ENCODE measurements around the gene CCDC141.

DNA sequence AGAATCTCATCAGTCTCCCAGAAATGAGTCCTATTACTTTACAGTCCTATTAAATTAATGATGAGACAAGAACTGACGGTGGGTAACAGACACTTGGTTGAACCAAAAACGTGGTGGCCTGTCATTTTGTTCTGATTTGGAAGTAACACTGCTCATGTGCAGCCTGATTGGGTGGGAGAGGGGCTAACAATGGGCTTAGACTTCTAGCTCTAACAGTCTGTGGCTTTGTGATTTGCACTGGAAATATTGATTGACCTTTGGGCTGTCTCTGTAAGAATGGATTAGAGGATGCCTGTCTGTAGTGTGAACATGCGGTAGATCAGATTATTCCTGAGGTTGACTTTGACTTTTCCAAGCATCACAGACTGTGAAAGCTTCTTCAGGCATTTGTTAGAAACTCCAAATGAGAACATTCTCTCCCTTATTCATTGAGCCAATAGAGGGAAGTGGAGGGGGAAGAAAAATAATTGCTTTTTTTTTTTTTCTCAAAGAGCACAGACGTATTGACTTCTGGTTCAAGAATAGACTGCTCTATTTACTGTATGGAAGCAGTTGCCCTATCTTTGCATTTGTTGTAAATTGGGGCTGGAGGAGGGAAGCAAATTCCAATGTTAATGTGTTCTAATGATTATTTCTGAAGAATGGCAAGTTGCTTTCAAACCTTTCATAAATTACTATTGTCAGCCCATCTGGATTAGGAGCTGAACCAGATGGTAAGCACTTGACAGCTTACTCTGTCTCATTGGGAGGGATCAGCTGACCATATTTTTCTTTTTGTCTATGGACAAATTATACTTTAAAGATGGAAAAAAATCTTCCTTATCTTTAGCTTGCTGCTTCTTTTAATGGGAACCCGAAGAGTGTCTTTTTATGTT lies 156.9 kb downstream of the CCDC141 start:
- TF ChIP-seq, protein P1, sequence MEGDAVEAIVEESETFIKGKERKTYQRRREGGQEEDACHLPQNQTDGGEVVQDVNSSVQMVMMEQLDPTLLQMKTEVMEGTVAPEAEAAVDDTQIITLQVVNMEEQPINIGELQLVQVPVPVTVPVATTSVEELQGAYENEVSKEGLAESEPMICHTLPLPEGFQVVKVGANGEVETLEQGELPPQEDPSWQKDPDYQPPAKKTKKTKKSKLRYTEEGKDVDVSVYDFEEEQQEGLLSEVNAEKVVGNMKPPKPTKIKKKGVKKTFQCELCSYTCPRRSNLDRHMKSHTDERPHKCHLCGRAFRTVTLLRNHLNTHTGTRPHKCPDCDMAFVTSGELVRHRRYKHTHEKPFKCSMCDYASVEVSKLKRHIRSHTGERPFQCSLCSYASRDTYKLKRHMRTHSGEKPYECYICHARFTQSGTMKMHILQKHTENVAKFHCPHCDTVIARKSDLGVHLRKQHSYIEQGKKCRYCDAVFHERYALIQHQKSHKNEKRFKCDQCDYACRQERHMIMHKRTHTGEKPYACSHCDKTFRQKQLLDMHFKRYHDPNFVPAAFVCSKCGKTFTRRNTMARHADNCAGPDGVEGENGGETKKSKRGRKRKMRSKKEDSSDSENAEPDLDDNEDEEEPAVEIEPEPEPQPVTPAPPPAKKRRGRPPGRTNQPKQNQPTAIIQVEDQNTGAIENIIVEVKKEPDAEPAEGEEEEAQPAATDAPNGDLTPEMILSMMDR (IDR thresholded peaks at IDR 0.05): no peak
- TF ChIP-seq POLR2AphosphoS5 (IDR thresholded peaks at IDR 0.05) (no peak), POLR2A (IDR thresholded peaks at IDR 0.05) (no peak)

Measured in breast epithelium (tissue), 3 donors.